Panc1 (cell line): ENCODE data around the gene HACD1. TPM values are rescaled to one million over a fixed set of nuclear protein-coding genes. Genes with fewer than 3 reads are reported as not detected.

Source experiments
- ATAC-seq: fragments of 200-7000 bp; cut with Tn5 transposase; 2 replicates; pipeline ENCODE4 v1.9.1; 2020; ENCODE audit warnings: mild to moderate bottlenecking, moderate library complexity
- BruUV-seq: library from RNA; stranded (reverse); fragments of 400-500 nt; replicated peaks from 2 replicates; lab custom pipeline; 2021; lab: Mats Ljungman, UMichigan
- CTCF ChIA-PET: fragments of 300-600 bp; sonication (Branson Sonifier 250); formaldehyde crosslinking; loops from one replicate; lab custom pipeline; 2022; ENCODE audit warnings: antibody characterized with exemption; lab: Charles Lee
- POLR2A ChIA-PET: fragments of 300-600 bp; sonication (Branson Sonifier 250); formaldehyde crosslinking; loops from one replicate; lab custom pipeline; 2022; ENCODE audit warnings: antibody characterized with exemption; lab: Charles Lee
- DNase-seq: peaks from one replicate; pipeline ENCODE4 v3.0.0-alpha.2; 2010; ENCODE audit warnings: low read depth, low spot score
- H3K27ac ChIP-seq: 2 replicates; pipeline ENCODE4 v1.5.1; 2011; ENCODE audit warnings: mild to moderate bottlenecking, low read length, inconsistent platforms
- H3K27me3 ChIP-seq: fragments of 200-500 bp; sonication (Bioruptor generic); 2 replicates; pipeline ENCODE4 v1.6.0; 2014; ENCODE audit warnings: low read length, inconsistent platforms; ENCODE audit not compliant: control insufficient read depth, insufficient read depth
- H3K36me3 ChIP-seq: fragments of 200-500 bp; sonication (Bioruptor generic); 2 replicates; pipeline ENCODE4 v1.5.1; 2014; ENCODE audit warnings: inconsistent platforms, mild to moderate bottlenecking, low read length, moderate library complexity; ENCODE audit not compliant: control insufficient read depth, insufficient read depth
- H3K4me1 ChIP-seq: 2 replicates; pipeline ENCODE4 v1.5.1; 2011; ENCODE audit warnings: inconsistent platforms, mild to moderate bottlenecking, low read length, moderate library complexity; ENCODE audit not compliant: control insufficient read depth, insufficient read depth
- H3K4me3 ChIP-seq, 2 experiments: 2 replicates each; pipeline ENCODE4 v1.5.1; 2011 to 2012; ENCODE audit warnings: low read depth in 2 of 2, low read length in 2 of 2, mild to moderate bottlenecking in 2 of 2, inconsistent platforms in 1 of 2, moderate library complexity in 1 of 2
- H3K9me3 ChIP-seq: fragments of 200-500 bp; sonication (Bioruptor generic); 2 replicates; pipeline ENCODE4 v1.5.1; 2014; ENCODE audit warnings: low read depth, mild to moderate bottlenecking, inconsistent platforms, low read length, moderate library complexity; ENCODE audit not compliant: control insufficient read depth, insufficient read depth
- POLR2AphosphoS5 ChIP-seq: IDR thresholded peaks from 2 replicates; pipeline ENCODE4 v1.6.1; 2012; ENCODE audit warnings: mild to moderate bottlenecking, low read depth, low read length, moderate library complexity
- SIN3A ChIP-seq: IDR thresholded peaks from 2 replicates; pipeline ENCODE4 v1.6.1; 2012; ENCODE audit warnings: low read depth, mild to moderate bottlenecking, low read length, moderate library complexity, borderline replicate concordance; ENCODE audit not compliant: insufficient read depth
- TCF7L2 ChIP-seq: IDR thresholded peaks from 2 replicates; pipeline ENCODE4 v1.6.1; 2011; ENCODE audit warnings: mild to moderate bottlenecking, low read depth, low read length, inconsistent platforms
- in situ Hi-C: cut with HindIII; loops from 2 replicates; pipeline ENCODE4 v1.10.0; 2016; ENCODE audit warnings: low sequenced_read_pairs, low pct_unique_long_range_greater_than_20kb
- intact Hi-C: fragments of 100-400 bp; cut with micrococcal nuclease; formaldehyde crosslinking; loops from one replicate; pipeline ENCODE4 v1.10.0; 2022; ENCODE audit not compliant: unreplicated experiment
- total RNA-seq: library from RNA; stranded (reverse); gene quantifications from one replicate; pipeline ENCODE4 v1.2.1, GENCODE V29; 2021; ENCODE audit not compliant: unreplicated experiment
- TF ChIP-seq, protein P1 (sequence below): fragments of 450-650 bp; IDR thresholded peaks from 2 replicates; pipeline ENCODE4 v1.5.1; 2017; ENCODE audit warnings: mild to moderate bottlenecking
- TF ChIP-seq, protein P2 (sequence below), 2 experiments: IDR thresholded peaks; 2 replicates each; pipeline ENCODE4 v1.6.1; 2011 to 2012; ENCODE audit warnings: low read depth in 2 of 2, control low read depth in 1 of 2, low read length in 1 of 2, mild to moderate bottlenecking in 1 of 2, moderate library complexity in 1 of 2; ENCODE audit not compliant: insufficient read depth in 1 of 2

HACD1 gene
- total RNA-seq, 1 experiment from 2014 or later = 53.1 TPM

DNA sequence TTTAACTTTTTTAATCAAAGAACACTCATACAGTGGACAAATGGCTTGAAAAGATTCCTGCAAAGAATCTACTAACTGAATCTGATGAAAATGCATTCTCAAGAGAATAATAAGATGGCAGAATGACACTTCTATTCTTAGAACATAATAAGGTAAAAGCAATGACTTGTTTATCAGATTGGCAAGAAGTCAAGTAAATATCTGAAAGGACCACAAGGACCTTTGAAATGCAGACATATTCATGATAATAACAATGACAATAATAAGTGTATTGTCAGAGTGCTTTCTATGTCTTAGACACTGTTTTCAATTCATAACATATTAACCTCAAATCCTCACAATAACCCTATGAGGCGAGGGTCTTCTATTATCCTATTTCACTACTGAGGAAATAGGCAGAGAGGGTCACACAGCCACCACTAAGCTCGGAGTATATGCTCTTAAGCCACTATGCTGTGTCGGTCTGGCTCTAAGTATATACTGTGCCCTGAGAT, 10.6 kb downstream of the HACD1 start:
- TF ChIP-seq POLR2AphosphoS5 (no peak), TCF7L2 (no peak), SIN3A (no peak)
- TF ChIP-seq, protein P1, sequence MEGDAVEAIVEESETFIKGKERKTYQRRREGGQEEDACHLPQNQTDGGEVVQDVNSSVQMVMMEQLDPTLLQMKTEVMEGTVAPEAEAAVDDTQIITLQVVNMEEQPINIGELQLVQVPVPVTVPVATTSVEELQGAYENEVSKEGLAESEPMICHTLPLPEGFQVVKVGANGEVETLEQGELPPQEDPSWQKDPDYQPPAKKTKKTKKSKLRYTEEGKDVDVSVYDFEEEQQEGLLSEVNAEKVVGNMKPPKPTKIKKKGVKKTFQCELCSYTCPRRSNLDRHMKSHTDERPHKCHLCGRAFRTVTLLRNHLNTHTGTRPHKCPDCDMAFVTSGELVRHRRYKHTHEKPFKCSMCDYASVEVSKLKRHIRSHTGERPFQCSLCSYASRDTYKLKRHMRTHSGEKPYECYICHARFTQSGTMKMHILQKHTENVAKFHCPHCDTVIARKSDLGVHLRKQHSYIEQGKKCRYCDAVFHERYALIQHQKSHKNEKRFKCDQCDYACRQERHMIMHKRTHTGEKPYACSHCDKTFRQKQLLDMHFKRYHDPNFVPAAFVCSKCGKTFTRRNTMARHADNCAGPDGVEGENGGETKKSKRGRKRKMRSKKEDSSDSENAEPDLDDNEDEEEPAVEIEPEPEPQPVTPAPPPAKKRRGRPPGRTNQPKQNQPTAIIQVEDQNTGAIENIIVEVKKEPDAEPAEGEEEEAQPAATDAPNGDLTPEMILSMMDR = no peak
- TF ChIP-seq, protein P2, sequence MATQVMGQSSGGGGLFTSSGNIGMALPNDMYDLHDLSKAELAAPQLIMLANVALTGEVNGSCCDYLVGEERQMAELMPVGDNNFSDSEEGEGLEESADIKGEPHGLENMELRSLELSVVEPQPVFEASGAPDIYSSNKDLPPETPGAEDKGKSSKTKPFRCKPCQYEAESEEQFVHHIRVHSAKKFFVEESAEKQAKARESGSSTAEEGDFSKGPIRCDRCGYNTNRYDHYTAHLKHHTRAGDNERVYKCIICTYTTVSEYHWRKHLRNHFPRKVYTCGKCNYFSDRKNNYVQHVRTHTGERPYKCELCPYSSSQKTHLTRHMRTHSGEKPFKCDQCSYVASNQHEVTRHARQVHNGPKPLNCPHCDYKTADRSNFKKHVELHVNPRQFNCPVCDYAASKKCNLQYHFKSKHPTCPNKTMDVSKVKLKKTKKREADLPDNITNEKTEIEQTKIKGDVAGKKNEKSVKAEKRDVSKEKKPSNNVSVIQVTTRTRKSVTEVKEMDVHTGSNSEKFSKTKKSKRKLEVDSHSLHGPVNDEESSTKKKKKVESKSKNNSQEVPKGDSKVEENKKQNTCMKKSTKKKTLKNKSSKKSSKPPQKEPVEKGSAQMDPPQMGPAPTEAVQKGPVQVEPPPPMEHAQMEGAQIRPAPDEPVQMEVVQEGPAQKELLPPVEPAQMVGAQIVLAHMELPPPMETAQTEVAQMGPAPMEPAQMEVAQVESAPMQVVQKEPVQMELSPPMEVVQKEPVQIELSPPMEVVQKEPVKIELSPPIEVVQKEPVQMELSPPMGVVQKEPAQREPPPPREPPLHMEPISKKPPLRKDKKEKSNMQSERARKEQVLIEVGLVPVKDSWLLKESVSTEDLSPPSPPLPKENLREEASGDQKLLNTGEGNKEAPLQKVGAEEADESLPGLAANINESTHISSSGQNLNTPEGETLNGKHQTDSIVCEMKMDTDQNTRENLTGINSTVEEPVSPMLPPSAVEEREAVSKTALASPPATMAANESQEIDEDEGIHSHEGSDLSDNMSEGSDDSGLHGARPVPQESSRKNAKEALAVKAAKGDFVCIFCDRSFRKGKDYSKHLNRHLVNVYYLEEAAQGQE (IDR thresholded peaks at IDR 0.05; ENCODE audit: insufficient read depth in 1 of 2, low read depth in 2 of 2, low read length in 1 of 2) = no peak
- intact Hi-C loops (loop anchor here (5.0 to 10.0 kb wide), 3 partner anchors 136 to 782 kb away; no protein-coding TSS in a partner anchor), in situ Hi-C loops (no loop called here)
- Histone ChIP-seq H3K36me3 (peaks cover 2% of the 10 kb centered on the region; the same call in 1 of the 2 replicates), H3K27ac (no peak overlapping the region), H3K4me3 (no peak overlapping the region), H3K27me3 (no peaks in the 10 kb centered on the region), H3K9me3 (no peaks in the 10 kb centered on the region), H3K4me1 (peaks cover 5% of the 10 kb centered on the region; the same call in 1 of the 2 replicates)
- DNase-seq = no peak
- BruUV-seq = no TSS peak
- no peak for ATAC-seq
- POLR2A ChIA-PET = no interaction called here
- CTCF ChIA-PET = no interaction called here

DNA sequence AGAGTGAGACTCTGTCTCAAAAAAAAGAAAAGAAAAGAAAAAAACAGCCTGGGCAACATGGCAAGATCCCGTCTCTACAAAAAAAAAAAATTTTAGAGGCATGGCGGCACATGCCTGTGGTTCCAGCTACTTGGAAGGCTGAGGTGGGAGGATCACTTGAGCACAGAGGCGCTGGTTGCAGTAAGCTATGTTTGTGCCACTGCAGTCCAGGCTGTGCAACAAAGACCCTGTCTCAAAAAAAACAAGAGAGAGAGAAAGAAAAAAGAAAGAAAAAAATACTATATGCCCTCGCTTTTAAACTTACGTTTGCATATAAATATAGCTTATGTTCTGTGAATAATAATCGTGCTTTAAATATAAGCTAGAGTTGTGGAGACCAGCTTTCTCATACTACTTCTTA, 11.2 kb downstream of the HACD1 start:
- no peak for DNase-seq
- in situ Hi-C loops = no loop called here
- no peaks in the 10 kb centered on the region for H3K9me3 ChIP-seq
- ChIA-PET CTCF (no interaction called here), POLR2A (no interaction called here)
- BruUV-seq = no TSS peak
- H3K4me1 ChIP-seq = peaks cover 5% of the 10 kb centered on the region; the same call in 1 of the 2 replicates
- peaks cover 2% of the 10 kb centered on the region; the same call in 1 of the 2 replicates for H3K36me3 ChIP-seq
- TF ChIP-seq TCF7L2 (no peak), SIN3A (no peak), POLR2AphosphoS5 (no peak)
- TF ChIP-seq, protein P1 = no peak
- TF ChIP-seq, protein P2 (IDR thresholded peaks at IDR 0.05; ENCODE audit: insufficient read depth in 1 of 2, low read depth in 2 of 2, low read length in 1 of 2) = no peak
- H3K27me3 ChIP-seq = no peaks in the 10 kb centered on the region
- H3K4me3 ChIP-seq = no peak overlapping the region
- no peak for ATAC-seq
- no peak overlapping the region for H3K27ac ChIP-seq
- intact Hi-C loops = loop anchor here (5.0 to 10.0 kb wide), 3 partner anchors 136 to 781 kb away; no protein-coding TSS in a partner anchor
